ENCODE data around the gene CEACAM3.

Gene CEACAM3

GRCh38 chr19:41844601-41845000 lies 48.2 kb downstream of the CEACAM3 start, which contains the start of gene LYPD4:
LYPD4 (minus strand) TSS chr19:41844683; CDS start chr19:41839285, 5,398 bp downstream.
- no peak for DNase-seq (ENCODE audit: low read depth, low spot score)

GRCh38 chr19:41845001-41845050 lies 48.4 kb downstream of the CEACAM3 start, which contains the start of gene DMRTC2:
DMRTC2 (plus strand) TSS chr19:41845042; CDS start chr19:41847429, 2,387 bp downstream.
- DNase-seq (ENCODE audit: low read depth, low spot score), result no peak

GRCh38 chr19:41845051-41845590 lies 48.7 kb downstream of the CEACAM3 start:
- no peak for DNase-seq (ENCODE audit: low read depth, low spot score)

- DNase-seq (ENCODE audit: low read depth, low spot score), result no peak
These were observed 51.1 kb downstream of the CEACAM3 start for GRCh38 chr19:41847351-41848105.

- DNase-seq (ENCODE audit: low read depth, low spot score), result no peak
These were observed 52.3 kb downstream of the CEACAM3 start for GRCh38 chr19:41848666-41849065.

GRCh38 chr19:41849067-41849466 lies 52.7 kb downstream of the CEACAM3 start:
- no peak for DNase-seq (ENCODE audit: low read depth, low spot score)

GRCh38 chr19:41850381-41850780 lies 54.0 kb downstream of the CEACAM3 start:
- DNase-seq (ENCODE audit: low read depth, low spot score), result no peak

GRCh38 chr19:41851456-41851855 lies 55.1 kb downstream of the CEACAM3 start:
- DNase-seq (ENCODE audit: low read depth, low spot score), result no peak

- no peak for DNase-seq (ENCODE audit: low read depth, low spot score)
These were observed 57.0 kb downstream of the CEACAM3 start for GRCh38 chr19:41853344-41853743.

- no peak for DNase-seq (ENCODE audit: low read depth, low spot score)
These were observed 57.4 kb downstream of the CEACAM3 start for GRCh38 chr19:41853768-41854167.

GRCh38 chr19:41859213-41859617 lies 62.8 kb downstream of the CEACAM3 start:
- no peak for DNase-seq (ENCODE audit: low read depth, low spot score)

GRCh38 chr19:41859618-41860418 lies 63.4 kb downstream of the CEACAM3 start, which contains the start of gene RPS19:
RPS19 (plus strand) TSS chr19:41860255; CDS start chr19:41860775, 520 bp downstream.
- peak; percentile 96 for DNase-seq (ENCODE audit: low read depth, low spot score)

GRCh38 chr19:41860419-41861115 lies 64.2 kb downstream of the CEACAM3 start:
- DNase-seq (ENCODE audit: low read depth, low spot score), result no peak

All from smooth muscle cell of the brain vasculature (primary cell).